NCI-H2196 (cell line): Measurements from ENCODE around the gene AKAP8L.

ENCODE experiments used
- DNase-seq: peaks from one replicate; lab custom pipeline; 2025; ENCODE audit not compliant: unreplicated experiment; lab: John Stamatoyannopoulos, UW

The AKAP8L gene

GRCh38 chr19:15448778-15449619 is 30.2 kb upstream of the AKAP8L start:
- no peak for DNase-seq

GRCh38 chr19:15448044-15448777 is 29.4 kb upstream of the AKAP8L start:
- no peak for DNase-seq

- DNase-seq: no peak
Measured at GRCh38 chr19:15447057-15447456, 28.3 kb upstream of the AKAP8L start.

- DNase-seq: no peak
Measured at GRCh38 chr19:15445807-15446376, 27.1 kb upstream of the AKAP8L start.

- no peak for DNase-seq
Measured at GRCh38 chr19:15445227-15445605, 26.4 kb upstream of the AKAP8L start.

- no peak for DNase-seq
Measured at GRCh38 chr19:15444505-15445226, 25.9 kb upstream of the AKAP8L start.

GRCh38 chr19:15443838-15444237 is 25.1 kb upstream of the AKAP8L start:
- DNase-seq: no peak

- no peak for DNase-seq
Measured at GRCh38 chr19:15443325-15443724, 24.5 kb upstream of the AKAP8L start.

GRCh38 chr19:15442142-15442920 is 23.5 kb upstream of the AKAP8L start:
- DNase-seq: no peak

- DNase-seq: no peak
Measured at GRCh38 chr19:15441317-15441716, 22.5 kb upstream of the AKAP8L start.

- DNase-seq: no peak
Measured at GRCh38 chr19:15439821-15440641, 21.2 kb upstream of the AKAP8L start.

GRCh38 chr19:15439078-15439799 is 20.5 kb upstream of the AKAP8L start:
- no peak for DNase-seq

GRCh38 chr19:15438577-15438976 is 19.8 kb upstream of the AKAP8L start:
- DNase-seq: no peak

GRCh38 chr19:15438124-15438496 is 19.3 kb upstream of the AKAP8L start:
- no peak for DNase-seq

GRCh38 chr19:15437355-15438123 is 18.8 kb upstream of the AKAP8L start:
- DNase-seq: no peak

- no peak for DNase-seq
Measured at GRCh38 chr19:15436826-15437110, 18.0 kb upstream of the AKAP8L start.

- DNase-seq: no peak
Measured at GRCh38 chr19:15436012-15436825, 17.4 kb upstream of the AKAP8L start.
